ENCODE measurements around the gene STK32B.

- TF ChIP-seq CTCF (IDR thresholded peaks at IDR 0.05) (no peak), POLR2A (IDR thresholded peaks at IDR 0.05) (no peak)
Measured at GRCh38 chr4:5371415-5372190, 320.3 kb downstream of the STK32B start.
